ENCODE measurements around the gene RNF121. TPM values are rescaled to one million over a fixed set of nuclear protein-coding genes. Genes with fewer than 3 reads are reported as not detected.

The RNF121 gene
- total and polyA plus RNA-seq, 2 of the 13 experiments (the other 11 are each of a cell fraction or from before 2014, with no cell fraction given): 28.6 to 44.3 TPM

DNA sequence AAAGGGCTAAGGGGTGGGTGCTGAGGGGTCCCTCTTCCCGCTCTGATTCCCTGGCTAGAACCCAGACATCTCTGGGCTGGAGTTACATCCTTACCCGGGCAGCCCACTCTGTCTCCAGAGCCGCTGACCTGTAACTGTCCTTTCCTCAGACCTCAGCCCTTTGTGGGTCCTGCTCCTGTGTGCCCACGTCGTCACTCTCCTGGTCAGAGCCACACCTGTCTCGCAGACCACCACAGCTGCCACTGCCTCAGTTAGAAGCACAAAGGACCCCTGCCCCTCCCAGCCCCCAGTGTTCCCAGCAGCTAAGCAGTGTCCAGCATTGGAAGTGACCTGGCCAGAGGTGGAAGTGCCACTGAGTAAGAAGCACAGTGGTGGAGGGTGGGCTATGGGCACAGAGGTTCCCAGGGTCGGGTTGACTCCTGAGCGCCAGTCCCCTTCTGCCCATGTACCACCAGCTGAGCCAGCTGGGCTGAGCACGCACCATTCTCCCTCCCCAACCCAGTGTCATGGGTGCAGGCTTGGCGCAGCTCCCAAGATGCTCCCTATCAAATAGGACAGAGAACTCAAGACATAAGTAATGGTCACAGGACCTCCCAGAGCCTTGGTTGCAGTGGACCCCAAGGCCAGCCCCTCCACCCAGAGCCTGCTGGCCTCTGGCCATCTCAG lies 71.5 kb downstream of the RNF121 start:
- H3K4me1 ChIP-seq (ENCODE audit: insufficient read depth, low read length): no peaks in the 10 kb centered on the region
- WGBS (ENCODE audit: low lambda C conversion rate): 97% methylated on average over 7 of the region's 10 CpGs
- no peaks in the 10 kb centered on the region for H3K9me3 ChIP-seq (ENCODE audit: low read length)
- DNase-seq (ENCODE audit: low spot score) (no peak), ATAC-seq (no peak), FAIRE-seq (no peak)
- no peak overlapping the region for H3K4me3 ChIP-seq (replicated peaks in 1 of 3; ENCODE audit: insufficient read depth in 1 of 3, low read depth in 2 of 3, low read length in 3 of 3)
- peaks cover 27 to 69% of the 10 kb centered on the region in 2 experiments for H3K36me3 ChIP-seq (replicated peaks in 1 of 2; ENCODE audit: control insufficient read depth in 1 of 2, insufficient read depth in 2 of 2, low read length in 2 of 2)
- no peak overlapping the region for H3K27ac ChIP-seq (ENCODE audit: extremely low read length, insufficient read depth, low read length)
- intact Hi-C loops (cut with micrococcal nuclease; ENCODE audit: unreplicated experiment): no loop called here
- H3K9ac ChIP-seq (ENCODE audit: insufficient read depth, low read depth, low read length): no peak overlapping the region
- H4K20me1 ChIP-seq (ENCODE audit: insufficient read depth, low read length): no peaks in the 10 kb centered on the region
- no TSS peak for BruUV-seq (replicated peaks)
- no peak overlapping the region for H2AFZ ChIP-seq (ENCODE audit: low read length)
- no peak overlapping the region for H3K4me2 ChIP-seq (ENCODE audit: low read depth, low read length)
- POLR2A ChIA-PET: no interaction called here
- H3K27me3 ChIP-seq (ENCODE audit: control insufficient read depth in 1 of 2, insufficient read depth in 2 of 2, low read length in 2 of 2): no peaks in the 10 kb centered on the region
- H3K79me2 ChIP-seq (ENCODE audit: insufficient read depth, low read length): no peaks in the 10 kb centered on the region
- in situ Hi-C loops (cut with HindIII; ENCODE audit: extremely low pct_ligation_motif_present, low pct_unique_long_range_greater_than_20kb): no loop called here
- CTCF ChIA-PET (ENCODE audit: low intra/inter-chr PET ratio, low total read pairs): no interaction called here
- TF ChIP-seq, protein P1, sequence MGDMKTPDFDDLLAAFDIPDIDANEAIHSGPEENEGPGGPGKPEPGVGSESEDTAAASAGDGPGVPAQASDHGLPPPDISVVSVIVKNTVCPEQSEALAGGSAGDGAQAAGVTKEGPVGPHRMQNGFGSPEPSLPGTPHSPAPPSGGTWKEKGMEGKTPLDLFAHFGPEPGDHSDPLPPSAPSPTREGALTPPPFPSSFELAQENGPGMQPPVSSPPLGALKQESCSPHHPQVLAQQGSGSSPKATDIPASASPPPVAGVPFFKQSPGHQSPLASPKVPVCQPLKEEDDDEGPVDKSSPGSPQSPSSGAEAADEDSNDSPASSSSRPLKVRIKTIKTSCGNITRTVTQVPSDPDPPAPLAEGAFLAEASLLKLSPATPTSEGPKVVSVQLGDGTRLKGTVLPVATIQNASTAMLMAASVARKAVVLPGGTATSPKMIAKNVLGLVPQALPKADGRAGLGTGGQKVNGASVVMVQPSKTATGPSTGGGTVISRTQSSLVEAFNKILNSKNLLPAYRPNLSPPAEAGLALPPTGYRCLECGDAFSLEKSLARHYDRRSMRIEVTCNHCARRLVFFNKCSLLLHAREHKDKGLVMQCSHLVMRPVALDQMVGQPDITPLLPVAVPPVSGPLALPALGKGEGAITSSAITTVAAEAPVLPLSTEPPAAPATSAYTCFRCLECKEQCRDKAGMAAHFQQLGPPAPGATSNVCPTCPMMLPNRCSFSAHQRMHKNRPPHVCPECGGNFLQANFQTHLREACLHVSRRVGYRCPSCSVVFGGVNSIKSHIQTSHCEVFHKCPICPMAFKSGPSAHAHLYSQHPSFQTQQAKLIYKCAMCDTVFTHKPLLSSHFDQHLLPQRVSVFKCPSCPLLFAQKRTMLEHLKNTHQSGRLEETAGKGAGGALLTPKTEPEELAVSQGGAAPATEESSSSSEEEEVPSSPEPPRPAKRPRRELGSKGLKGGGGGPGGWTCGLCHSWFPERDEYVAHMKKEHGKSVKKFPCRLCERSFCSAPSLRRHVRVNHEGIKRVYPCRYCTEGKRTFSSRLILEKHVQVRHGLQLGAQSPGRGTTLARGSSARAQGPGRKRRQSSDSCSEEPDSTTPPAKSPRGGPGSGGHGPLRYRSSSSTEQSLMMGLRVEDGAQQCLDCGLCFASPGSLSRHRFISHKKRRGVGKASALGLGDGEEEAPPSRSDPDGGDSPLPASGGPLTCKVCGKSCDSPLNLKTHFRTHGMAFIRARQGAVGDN (CRISPR knock-in tag; IDR thresholded peaks at IDR 0.05): no peak
- TF ChIP-seq ZNF768 (CRISPR knock-in tag; IDR thresholded peaks at IDR 0.05) (no peak), GTF3A (CRISPR knock-in tag; conservative IDR thresholded peaks at IDR 0.05) (no peak), DR1 (CRISPR knock-in tag; IDR thresholded peaks at IDR 0.05) (no peak), ZNF589 (CRISPR knock-in tag; conservative IDR thresholded peaks at IDR 0.05) (no peak), ZNF205 (CRISPR knock-in tag; IDR thresholded peaks at IDR 0.05) (no peak), TCF12 (IDR thresholded peaks at IDR 0.05) (no peak), TCF12 (CRISPR knock-in tag; IDR thresholded peaks at IDR 0.05) (no peak), ATF7-NPFF (CRISPR knock-in tag; IDR thresholded peaks at IDR 0.05; ENCODE audit: low read depth) (no peak), SRSF9 (IDR thresholded peaks at IDR 0.05; ENCODE audit: borderline replicate concordance, insufficient read depth, low read depth, low read length, poor library complexity, severe bottlenecking) (no peak), ZKSCAN8 (CRISPR knock-in tag; IDR thresholded peaks at IDR 0.05; ENCODE audit: borderline replicate concordance) (no peak), SPEN (CRISPR knock-in tag; IDR thresholded peaks at IDR 0.05; ENCODE audit: low read depth) (no peak)
- TF ChIP-seq, protein P2, sequence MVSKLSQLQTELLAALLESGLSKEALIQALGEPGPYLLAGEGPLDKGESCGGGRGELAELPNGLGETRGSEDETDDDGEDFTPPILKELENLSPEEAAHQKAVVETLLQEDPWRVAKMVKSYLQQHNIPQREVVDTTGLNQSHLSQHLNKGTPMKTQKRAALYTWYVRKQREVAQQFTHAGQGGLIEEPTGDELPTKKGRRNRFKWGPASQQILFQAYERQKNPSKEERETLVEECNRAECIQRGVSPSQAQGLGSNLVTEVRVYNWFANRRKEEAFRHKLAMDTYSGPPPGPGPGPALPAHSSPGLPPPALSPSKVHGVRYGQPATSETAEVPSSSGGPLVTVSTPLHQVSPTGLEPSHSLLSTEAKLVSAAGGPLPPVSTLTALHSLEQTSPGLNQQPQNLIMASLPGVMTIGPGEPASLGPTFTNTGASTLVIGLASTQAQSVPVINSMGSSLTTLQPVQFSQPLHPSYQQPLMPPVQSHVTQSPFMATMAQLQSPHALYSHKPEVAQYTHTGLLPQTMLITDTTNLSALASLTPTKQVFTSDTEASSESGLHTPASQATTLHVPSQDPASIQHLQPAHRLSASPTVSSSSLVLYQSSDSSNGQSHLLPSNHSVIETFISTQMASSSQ (IDR thresholded peaks at IDR 0.05; ENCODE audit: low read depth): no peak
- TF ChIP-seq, protein P2 (CRISPR knock-in tag; IDR thresholded peaks at IDR 0.05; ENCODE audit: borderline replicate concordance): no peak
- TF ChIP-seq, protein P3, sequence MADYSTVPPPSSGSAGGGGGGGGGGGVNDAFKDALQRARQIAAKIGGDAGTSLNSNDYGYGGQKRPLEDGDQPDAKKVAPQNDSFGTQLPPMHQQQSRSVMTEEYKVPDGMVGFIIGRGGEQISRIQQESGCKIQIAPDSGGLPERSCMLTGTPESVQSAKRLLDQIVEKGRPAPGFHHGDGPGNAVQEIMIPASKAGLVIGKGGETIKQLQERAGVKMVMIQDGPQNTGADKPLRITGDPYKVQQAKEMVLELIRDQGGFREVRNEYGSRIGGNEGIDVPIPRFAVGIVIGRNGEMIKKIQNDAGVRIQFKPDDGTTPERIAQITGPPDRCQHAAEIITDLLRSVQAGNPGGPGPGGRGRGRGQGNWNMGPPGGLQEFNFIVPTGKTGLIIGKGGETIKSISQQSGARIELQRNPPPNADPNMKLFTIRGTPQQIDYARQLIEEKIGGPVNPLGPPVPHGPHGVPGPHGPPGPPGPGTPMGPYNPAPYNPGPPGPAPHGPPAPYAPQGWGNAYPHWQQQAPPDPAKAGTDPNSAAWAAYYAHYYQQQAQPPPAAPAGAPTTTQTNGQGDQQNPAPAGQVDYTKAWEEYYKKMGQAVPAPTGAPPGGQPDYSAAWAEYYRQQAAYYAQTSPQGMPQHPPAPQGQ (CRISPR knock-in tag; IDR thresholded peaks at IDR 0.05; ENCODE audit: borderline replicate concordance): no peak

Measured in HepG2 (cell line).